ENCODE results near the gene RFTN1. TPM values are rescaled to one million over a fixed set of nuclear protein-coding genes. Genes with fewer than 3 reads are reported as not detected.

RFTN1 gene
- total and polyA plus RNA-seq, 2 experiments from 2014 or later, result 3.3 to 7.2 TPM

- TF ChIP-seq ZNF462 (CRISPR knock-in tag; IDR thresholded peaks at IDR 0.05), result no peak
These were observed 182.1 kb downstream of the RFTN1 start (continued) for GRCh38 chr3:16331319-16331883.

GRCh38 chr3:16330351-16330750 is 183.1 kb downstream of the RFTN1 start:
- Histone ChIP-seq H3K4me3 (no peak overlapping the region), H3F3A (replicated peaks; ENCODE audit: low read depth) (no peaks in the 10 kb centered on the region), H3K9me2 (ENCODE audit: insufficient read depth) (no peaks in the 10 kb centered on the region), H3K4me1 (ENCODE audit: insufficient read depth) (0 out of 2 replicates have a peak, but pooled peaks cover 6% of the 10 kb centered on the region), H3K27ac (ENCODE audit: low read depth) (no peak overlapping the region), H2AFZ (no peak overlapping the region), H3K27me3 (ENCODE audit: insufficient read depth) (no peaks in the 10 kb centered on the region), H3K36me3 (ENCODE audit: insufficient read depth) (no peaks in the 10 kb centered on the region), H3K4me2 (no peak overlapping the region), H4K20me1 (replicated peaks; ENCODE audit: insufficient read depth) (no peaks in the 10 kb centered on the region; the same call in 1 of the 2 replicates), H3K79me2 (replicated peaks; ENCODE audit: insufficient read depth) (no peaks in the 10 kb centered on the region)
- Mint-ChIP-seq H3K4me3 (no peak overlapping the region), H3K27me3 (ENCODE audit: insufficient read depth, low read depth, poor library complexity) (peaks cover 4% of the 10 kb centered on the region), H3K9me3 (peaks cover 10% of the 10 kb centered on the region), H3K36me3 (ENCODE audit: low read depth) (peaks cover 48% of the 10 kb centered on the region), H3K27ac (no peak overlapping the region), H3K4me1 (peaks cover 19% of the 10 kb centered on the region)
- no peak for DNase-seq (ENCODE audit: low spot score)
- no peak for TF ChIP-seq ZNF331 (CRISPR knock-in tag; IDR thresholded peaks at IDR 0.05; ENCODE audit: low read depth)
- no peak for TF ChIP-seq JUNB (IDR thresholded peaks at IDR 0.05; ENCODE audit: unreplicated experiment)
- no peak for TF ChIP-seq ZNF462 (CRISPR knock-in tag; IDR thresholded peaks at IDR 0.05)
- no peak for TF ChIP-seq CTCF (conservative IDR thresholded peaks at IDR 0.05; ENCODE audit: low read depth in 2 of 2)
- TF ChIP-seq NANOG (IDR thresholded peaks at IDR 0.05; ENCODE audit: borderline replicate concordance), result no peak
- TF ChIP-seq EZH2phosphoT487 (IDR thresholded peaks at IDR 0.05; ENCODE audit: unreplicated experiment), result no peak
- TF ChIP-seq STAT1 (IDR thresholded peaks at IDR 0.05; ENCODE audit: unreplicated experiment), result no peak
- TF ChIP-seq POLR2AphosphoS5 (IDR thresholded peaks at IDR 0.05; ENCODE audit: low read depth), result no peak
- ATAC-seq, result no peak

Measured in GM23338 (cell line).